GM13977 (cell line): ENCODE data around the gene EIF3K.
"Not testable (repeated sequence)": the region's sequence is repeated elsewhere in the genome, so short reads cannot be mapped to it uniquely, and the experiment has no call there.

Experiments
- DNase-seq: peaks from one replicate; pipeline ENCODE4 v3.0.0; 2012; ENCODE audit warnings: low spot score
- CTCF ChIP-seq: IDR thresholded peaks from 2 replicates; pipeline ENCODE4 v1.5.1; 2012; ENCODE audit warnings: mild to moderate bottlenecking, control low read depth; ENCODE audit not compliant: insufficient read depth; ENCODE audit errors: extremely low read depth, missing control alignments
- in situ Hi-C: fragments of 300-500 bp; cut with MboI; formaldehyde crosslinking; loops from one replicate; pipeline ENCODE4 v1.12.0; 2022; ENCODE audit warnings: low sequenced_read_pairs, low pct_unique_long_range_greater_than_20kb, mixed read lengths, inconsistent platforms; ENCODE audit not compliant: unreplicated experiment

The EIF3K gene, protein sequence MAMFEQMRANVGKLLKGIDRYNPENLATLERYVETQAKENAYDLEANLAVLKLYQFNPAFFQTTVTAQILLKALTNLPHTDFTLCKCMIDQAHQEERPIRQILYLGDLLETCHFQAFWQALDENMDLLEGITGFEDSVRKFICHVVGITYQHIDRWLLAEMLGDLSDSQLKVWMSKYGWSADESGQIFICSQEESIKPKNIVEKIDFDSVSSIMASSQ

DNA sequence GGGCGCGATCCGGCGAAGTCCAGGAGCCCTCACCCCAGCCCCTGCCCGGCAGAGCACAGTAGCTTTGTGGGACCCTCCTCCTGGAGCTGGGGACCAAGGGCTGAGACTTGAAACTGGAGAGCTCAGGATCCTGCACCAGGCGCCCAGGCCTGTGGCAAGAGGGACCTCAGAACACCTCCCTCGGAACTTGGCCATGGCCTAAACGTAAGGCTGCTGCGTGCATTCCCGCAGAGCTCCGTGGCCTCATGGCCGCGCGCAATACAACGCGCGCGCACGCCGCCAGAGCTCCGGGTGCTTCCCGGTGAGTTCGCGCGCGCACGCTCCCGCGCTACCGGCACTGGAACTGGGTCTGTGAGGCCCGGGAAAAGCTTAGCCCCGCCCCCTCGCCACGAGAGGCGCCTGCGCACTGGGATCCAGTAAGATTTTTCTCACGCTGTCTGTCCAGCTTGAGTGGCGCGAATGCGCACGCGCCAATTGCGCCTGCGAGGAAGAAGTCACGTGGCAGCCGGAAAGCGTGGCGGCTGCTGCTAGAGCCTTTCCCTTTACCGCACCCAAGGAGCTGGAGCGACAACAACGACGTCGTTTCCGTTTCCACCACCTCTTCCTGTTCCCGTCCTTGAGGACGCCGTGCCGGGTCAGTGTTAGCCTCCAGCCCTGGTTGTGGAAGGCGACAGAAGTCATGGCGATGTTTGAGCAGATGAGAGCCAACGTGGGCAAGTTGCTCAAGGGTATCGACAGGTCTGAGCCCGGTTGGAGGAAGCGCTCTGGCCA, at the start of gene EIF3K:
TSS of gene EIF3K (plus strand) at position 599 of the 771 bp plus-strand sequence. CDS start at position 680, 81 bp downstream.
- TF ChIP-seq CTCF, result no peak
- peak; percentile 98 for DNase-seq
- in situ Hi-C loops, result no loop called here

DNA sequence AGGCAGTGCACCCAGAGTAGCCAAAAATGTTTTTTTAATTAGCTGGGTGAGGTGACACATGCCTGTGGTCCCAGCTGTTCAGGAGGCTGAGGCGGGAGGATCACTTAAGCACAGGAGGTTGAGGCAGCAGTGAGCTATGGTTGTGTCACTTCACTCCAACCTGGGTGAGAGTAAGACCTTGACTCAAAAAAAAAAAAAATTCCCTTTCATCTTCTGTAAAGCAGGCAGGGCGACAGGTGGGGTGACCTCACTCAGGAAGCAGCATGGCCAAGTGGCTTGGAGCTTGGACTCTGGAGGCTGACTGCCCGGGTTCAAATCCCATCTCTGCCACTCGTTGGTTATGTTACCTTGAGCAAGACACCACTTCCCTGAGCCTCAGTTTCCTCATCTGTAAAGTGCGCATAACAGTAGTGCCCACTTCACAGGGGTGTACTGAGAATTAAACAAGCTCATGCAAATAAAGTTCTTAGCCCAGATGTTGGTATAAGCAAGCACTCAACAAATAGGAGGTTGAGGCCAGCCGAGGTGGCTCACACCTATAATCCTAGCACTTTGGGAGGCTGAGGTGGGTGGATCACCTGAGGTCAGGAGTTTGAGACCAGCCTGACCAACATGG, 49.5 kb upstream of the EIF3K start:
- TF ChIP-seq CTCF, result no peak
- no peak for DNase-seq
- in situ Hi-C loops, result no loop called here

DNA sequence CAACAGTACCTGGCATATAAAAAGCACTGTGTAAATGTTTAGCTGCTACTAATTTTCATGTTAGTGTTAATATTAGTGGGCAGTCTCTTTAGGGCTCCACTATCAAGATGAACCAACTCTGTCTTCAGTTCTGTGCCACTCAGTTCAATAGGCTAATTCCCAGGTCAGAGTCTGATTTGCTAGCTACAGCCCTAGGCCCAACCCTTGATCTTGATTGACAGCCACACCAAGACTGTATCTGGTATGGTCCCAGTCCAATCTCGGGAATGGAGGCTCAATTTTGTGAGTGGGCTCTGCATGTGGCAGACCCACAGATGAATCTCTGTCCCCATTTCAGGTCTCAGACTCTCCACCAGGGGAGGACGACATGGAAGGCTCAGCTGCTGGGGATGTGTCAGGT, 47.3 kb upstream of the EIF3K start:
- TF ChIP-seq CTCF, result no peak
- in situ Hi-C loops, result no loop called here
- no peak for DNase-seq

DNA sequence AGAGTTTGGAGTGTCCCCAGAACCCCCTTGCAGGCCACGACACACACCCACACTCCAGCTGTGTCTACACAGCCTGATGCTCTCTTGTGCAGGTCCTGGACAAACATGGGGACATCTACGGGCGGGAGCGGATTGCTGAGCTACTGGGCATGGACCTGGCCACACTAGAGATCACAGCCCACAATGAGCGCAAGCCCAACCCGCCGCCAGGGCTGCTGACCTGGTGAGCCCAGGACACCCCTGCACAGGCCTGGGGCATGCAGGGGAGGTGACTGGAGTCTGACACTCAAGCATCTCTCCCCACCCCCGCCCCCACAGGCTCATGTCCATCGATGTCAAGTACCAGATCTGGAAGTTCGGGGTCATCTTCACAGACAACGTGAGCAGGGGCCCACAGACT, 41.2 kb upstream of the EIF3K start:
- in situ Hi-C loops, result no loop called here
- TF ChIP-seq CTCF, result no peak
- no peak for DNase-seq

DNA sequence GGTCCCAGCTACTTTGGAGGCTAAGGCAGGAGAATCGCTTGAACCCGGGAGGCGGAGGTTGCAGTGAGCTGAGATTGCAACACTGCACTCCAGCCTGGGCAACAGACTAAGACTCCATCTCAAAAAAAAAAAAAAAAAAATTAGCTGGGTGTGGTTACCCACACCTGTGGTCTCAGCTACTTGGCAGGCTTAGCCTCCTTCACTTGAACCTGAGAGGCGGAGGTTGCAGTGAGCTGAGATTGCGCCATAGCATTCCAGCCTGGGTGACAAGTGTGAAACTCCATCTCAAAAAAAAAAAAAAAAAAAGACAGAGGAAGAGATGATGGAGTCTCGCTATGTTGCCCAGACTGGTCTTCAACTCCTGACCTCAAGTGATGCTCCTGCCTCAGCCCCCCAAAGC, 39.7 kb upstream of the EIF3K start:
- DNase-seq, in situ Hi-C loops: not testable (repeated sequence)

DNA sequence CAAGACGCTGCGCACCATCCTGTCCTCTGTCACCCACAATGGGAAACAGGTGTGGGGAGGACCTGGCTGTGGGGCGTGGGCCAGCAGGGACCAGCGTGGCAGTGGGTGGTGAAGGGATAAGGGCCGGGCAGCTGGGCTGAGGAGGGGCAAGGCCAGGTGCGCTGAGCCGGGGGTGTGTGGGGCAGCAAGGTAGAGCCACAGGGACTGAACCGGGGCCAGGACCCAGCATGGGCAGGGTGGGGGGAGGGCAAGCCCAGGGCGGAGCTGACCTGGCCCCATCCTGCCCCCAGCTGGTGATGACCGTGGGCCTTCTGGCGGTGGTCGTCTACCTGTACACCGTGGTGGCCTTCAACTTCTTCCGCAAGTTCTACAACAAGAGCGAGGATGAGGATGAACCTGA, 38.9 kb upstream of the EIF3K start:
- in situ Hi-C loops, result no loop called here
- no peak for DNase-seq

More for the DNA sequence above, 38.9 kb upstream of the EIF3K start:
- TF ChIP-seq CTCF, result no peak
